ENCODE measurements around the gene DNAH9.
"Not testable (repeated sequence)": the region's sequence is repeated elsewhere in the genome, so short reads cannot be mapped to it uniquely, and the experiment has no call there.

The DNAH9 gene

GRCh38 chr17:11943759-11944347 lies 345.6 kb downstream of the DNAH9 start:
- TF ChIP-seq CTCF (IDR thresholded peaks at IDR 0.05; ENCODE audit: low read depth, low read length) (no peak), EZH2phosphoT487 (IDR thresholded peaks at IDR 0.05; ENCODE audit: low read depth) (no peak)
- Histone ChIP-seq H4K20me1 (ENCODE audit: insufficient read depth, low read length) (no peaks in the 10 kb centered on the region), H3K4me2 (ENCODE audit: low read length) (no peak overlapping the region), H3K79me2 (ENCODE audit: low read length) (no peaks in the 10 kb centered on the region), H3K9me3 (ENCODE audit: insufficient read depth, low read length) (no peaks in the 10 kb centered on the region), H3K4me3 (ENCODE audit: low read length) (no peak overlapping the region), H2AFZ (ENCODE audit: low read depth, low read length) (no peak overlapping the region), H3K36me3 (replicated peaks; ENCODE audit: low read depth, low read length) (no peaks in the 10 kb centered on the region), H3K27ac (ENCODE audit: low read length) (no peak overlapping the region), H3K4me1 (ENCODE audit: low read length) (no peaks in the 10 kb centered on the region), H3K27me3 (ENCODE audit: low read depth, low read length) (peaks cover 1% of the 10 kb centered on the region; the same call in 1 of the 2 replicates), H3K9ac (ENCODE audit: low read length) (no peak overlapping the region)

GRCh38 chr17:11944587-11944986 lies 346.3 kb downstream of the DNAH9 start:
- no peak overlapping the region for H3K4me3 ChIP-seq (ENCODE audit: low read length)
- H3K4me2 ChIP-seq (ENCODE audit: low read length): no peak overlapping the region

GRCh38 chr17:11948789-11949188 lies 350.5 kb downstream of the DNAH9 start:
- Histone ChIP-seq H3K27me3 (ENCODE audit: low read depth, low read length) (no peaks in the 10 kb centered on the region), H3K4me2 (ENCODE audit: low read length) (no peak overlapping the region), H3K27ac (ENCODE audit: low read length) (no peak overlapping the region), H4K20me1 (ENCODE audit: insufficient read depth, low read length) (no peaks in the 10 kb centered on the region), H2AFZ (ENCODE audit: low read depth, low read length) (no peak overlapping the region), H3K36me3 (replicated peaks; ENCODE audit: low read depth, low read length) (no peaks in the 10 kb centered on the region), H3K79me2 (ENCODE audit: low read length) (no peaks in the 10 kb centered on the region), H3K9me3 (ENCODE audit: insufficient read depth, low read length) (no peaks in the 10 kb centered on the region), H3K4me1 (ENCODE audit: low read length) (no peaks in the 10 kb centered on the region), H3K9ac (ENCODE audit: low read length) (no peak overlapping the region), H3K4me3 (ENCODE audit: low read length) (no peak overlapping the region)
- TF ChIP-seq CTCF (IDR thresholded peaks at IDR 0.05; ENCODE audit: low read depth, low read length) (no peak), EZH2phosphoT487 (IDR thresholded peaks at IDR 0.05; ENCODE audit: low read depth) (no peak)

More at GRCh38 chr17:11944587-11944986, 346.3 kb downstream of the DNAH9 start:
- no peaks in the 10 kb centered on the region for H3K36me3 ChIP-seq (replicated peaks; ENCODE audit: low read depth, low read length)
- no peak overlapping the region for H3K27ac ChIP-seq (ENCODE audit: low read length)
- H3K9me3 ChIP-seq (ENCODE audit: insufficient read depth, low read length): no peaks in the 10 kb centered on the region
- H3K27me3 ChIP-seq (ENCODE audit: low read depth, low read length): no peaks in the 10 kb centered on the region
- TF ChIP-seq EZH2phosphoT487 (IDR thresholded peaks at IDR 0.05; ENCODE audit: low read depth): no peak
- TF ChIP-seq CTCF (IDR thresholded peaks at IDR 0.05; ENCODE audit: low read depth, low read length): no peak
- H3K4me1 ChIP-seq (ENCODE audit: low read length): no peaks in the 10 kb centered on the region
- no peaks in the 10 kb centered on the region for H3K79me2 ChIP-seq (ENCODE audit: low read length)
- no peak overlapping the region for H3K9ac ChIP-seq (ENCODE audit: low read length)
- no peaks in the 10 kb centered on the region for H4K20me1 ChIP-seq (ENCODE audit: insufficient read depth, low read length)
- no peak overlapping the region for H2AFZ ChIP-seq (ENCODE audit: low read depth, low read length)

GRCh38 chr17:11949571-11949970 lies 351.3 kb downstream of the DNAH9 start:
- H3K27ac ChIP-seq (ENCODE audit: low read length); H4K20me1 ChIP-seq (ENCODE audit: insufficient read depth, low read length); H3K36me3 ChIP-seq (replicated peaks; ENCODE audit: low read depth, low read length); H3K27me3 ChIP-seq (ENCODE audit: low read depth, low read length); H3K9me3 ChIP-seq (ENCODE audit: insufficient read depth, low read length); H3K4me1 ChIP-seq (ENCODE audit: low read length); H3K79me2 ChIP-seq (ENCODE audit: low read length); H3K4me3 ChIP-seq (ENCODE audit: low read length); H2AFZ ChIP-seq (ENCODE audit: low read depth, low read length); H3K4me2 ChIP-seq (ENCODE audit: low read length); H3K9ac ChIP-seq (ENCODE audit: low read length): not testable (repeated sequence)

Data from OCI-LY3 (cell line).